Panc1 (cell line): ENCODE measurements around the gene MAGI1. TPM values are rescaled to one million over a fixed set of nuclear protein-coding genes. Genes with fewer than 3 reads are reported as not detected.

Experiments used
- ATAC-seq: fragments of 200-7000 bp; cut with Tn5 transposase; 2 replicates; pipeline ENCODE4 v1.9.1; 2020; ENCODE audit warnings: mild to moderate bottlenecking, moderate library complexity
- BruUV-seq: library from RNA; stranded (reverse); fragments of 400-500 nt; replicated peaks from 2 replicates; lab custom pipeline; 2021; lab: Mats Ljungman, UMichigan
- CTCF ChIA-PET: fragments of 300-600 bp; sonication (Branson Sonifier 250); formaldehyde crosslinking; loops from one replicate; lab custom pipeline; 2022; ENCODE audit warnings: antibody characterized with exemption; lab: Charles Lee
- POLR2A ChIA-PET: fragments of 300-600 bp; sonication (Branson Sonifier 250); formaldehyde crosslinking; loops from one replicate; lab custom pipeline; 2022; ENCODE audit warnings: antibody characterized with exemption; lab: Charles Lee
- DNase-seq: peaks from one replicate; pipeline ENCODE4 v3.0.0-alpha.2; 2010; ENCODE audit warnings: low read depth, low spot score
- H3K27ac ChIP-seq: 2 replicates; pipeline ENCODE4 v1.5.1; 2011; ENCODE audit warnings: mild to moderate bottlenecking, low read length, inconsistent platforms
- H3K27me3 ChIP-seq: fragments of 200-500 bp; sonication (Bioruptor generic); 2 replicates; pipeline ENCODE4 v1.6.0; 2014; ENCODE audit warnings: low read length, inconsistent platforms; ENCODE audit not compliant: control insufficient read depth, insufficient read depth
- H3K36me3 ChIP-seq: fragments of 200-500 bp; sonication (Bioruptor generic); 2 replicates; pipeline ENCODE4 v1.5.1; 2014; ENCODE audit warnings: inconsistent platforms, mild to moderate bottlenecking, low read length, moderate library complexity; ENCODE audit not compliant: control insufficient read depth, insufficient read depth
- H3K4me1 ChIP-seq: 2 replicates; pipeline ENCODE4 v1.5.1; 2011; ENCODE audit warnings: inconsistent platforms, mild to moderate bottlenecking, low read length, moderate library complexity; ENCODE audit not compliant: control insufficient read depth, insufficient read depth
- H3K4me3 ChIP-seq, 2 experiments: 2 replicates each; pipeline ENCODE4 v1.5.1; 2011 to 2012; ENCODE audit warnings: low read depth in 2 of 2, low read length in 2 of 2, mild to moderate bottlenecking in 2 of 2, inconsistent platforms in 1 of 2, moderate library complexity in 1 of 2
- H3K9me3 ChIP-seq: fragments of 200-500 bp; sonication (Bioruptor generic); 2 replicates; pipeline ENCODE4 v1.5.1; 2014; ENCODE audit warnings: low read depth, mild to moderate bottlenecking, inconsistent platforms, low read length, moderate library complexity; ENCODE audit not compliant: control insufficient read depth, insufficient read depth
- CTCF ChIP-seq: fragments of 450-650 bp; IDR thresholded peaks from 2 replicates; pipeline ENCODE4 v1.5.1; 2017; ENCODE audit warnings: mild to moderate bottlenecking
- POLR2AphosphoS5 ChIP-seq: IDR thresholded peaks from 2 replicates; pipeline ENCODE4 v1.6.1; 2012; ENCODE audit warnings: mild to moderate bottlenecking, low read depth, low read length, moderate library complexity
- REST ChIP-seq, 2 experiments: IDR thresholded peaks; 2 replicates each; pipeline ENCODE4 v1.6.1; 2011 to 2012; ENCODE audit warnings: low read depth in 2 of 2, control low read depth in 1 of 2, low read length in 1 of 2, mild to moderate bottlenecking in 1 of 2, moderate library complexity in 1 of 2; ENCODE audit not compliant: insufficient read depth in 1 of 2
- SIN3A ChIP-seq: IDR thresholded peaks from 2 replicates; pipeline ENCODE4 v1.6.1; 2012; ENCODE audit warnings: low read depth, mild to moderate bottlenecking, low read length, moderate library complexity, borderline replicate concordance; ENCODE audit not compliant: insufficient read depth
- TCF7L2 ChIP-seq: IDR thresholded peaks from 2 replicates; pipeline ENCODE4 v1.6.1; 2011; ENCODE audit warnings: mild to moderate bottlenecking, low read depth, low read length, inconsistent platforms
- in situ Hi-C: cut with HindIII; loops from 2 replicates; pipeline ENCODE4 v1.10.0; 2016; ENCODE audit warnings: low sequenced_read_pairs, low pct_unique_long_range_greater_than_20kb
- intact Hi-C: fragments of 100-400 bp; cut with micrococcal nuclease; formaldehyde crosslinking; loops from one replicate; pipeline ENCODE4 v1.10.0; 2022; ENCODE audit not compliant: unreplicated experiment
- total RNA-seq: library from RNA; stranded (reverse); gene quantifications from one replicate; pipeline ENCODE4 v1.2.1, GENCODE V29; 2021; ENCODE audit not compliant: unreplicated experiment

MAGI1 gene
- total RNA-seq, 1 experiment from 2014 or later = 9.5 TPM

DNA sequence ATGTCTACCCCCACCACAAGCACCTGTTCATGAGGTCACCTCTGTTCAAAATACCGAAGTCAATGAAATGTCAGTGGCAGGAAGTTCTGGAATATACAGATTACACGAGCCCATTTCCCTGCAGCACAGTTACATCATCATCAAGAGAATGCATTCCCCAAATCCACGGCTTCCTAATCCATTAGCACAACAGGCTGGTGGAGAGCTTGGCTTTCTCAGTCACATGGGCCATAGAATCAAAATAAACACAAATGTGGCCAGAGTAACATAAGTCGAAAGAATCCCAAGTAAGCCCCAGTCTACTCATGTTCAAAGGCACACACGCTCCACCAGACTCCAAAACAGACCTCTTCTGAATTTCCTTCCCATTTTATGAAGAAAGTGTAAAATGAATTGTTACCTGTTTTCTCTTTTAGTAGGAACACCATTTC, 419.3 kb downstream of the MAGI1 start:
- H3K4me3 ChIP-seq = no peak overlapping the region
- H3K27ac ChIP-seq = no peak overlapping the region
- H3K4me1 ChIP-seq = no peaks in the 10 kb centered on the region
- no peaks in the 10 kb centered on the region for H3K9me3 ChIP-seq
- no peak for ATAC-seq
- CTCF ChIA-PET = no interaction called here
- POLR2A ChIA-PET = no interaction called here
- in situ Hi-C loops (no loop called here), intact Hi-C loops (no loop called here)
- H3K36me3 ChIP-seq = no peaks in the 10 kb centered on the region
- H3K27me3 ChIP-seq = no peaks in the 10 kb centered on the region
- TF ChIP-seq TCF7L2 (no peak), POLR2AphosphoS5 (no peak), SIN3A (no peak), CTCF (no peak), REST (IDR thresholded peaks at IDR 0.05; ENCODE audit: insufficient read depth in 1 of 2, low read depth in 2 of 2, low read length in 1 of 2) (no peak)
- no peak for DNase-seq
- no TSS peak for BruUV-seq

DNA sequence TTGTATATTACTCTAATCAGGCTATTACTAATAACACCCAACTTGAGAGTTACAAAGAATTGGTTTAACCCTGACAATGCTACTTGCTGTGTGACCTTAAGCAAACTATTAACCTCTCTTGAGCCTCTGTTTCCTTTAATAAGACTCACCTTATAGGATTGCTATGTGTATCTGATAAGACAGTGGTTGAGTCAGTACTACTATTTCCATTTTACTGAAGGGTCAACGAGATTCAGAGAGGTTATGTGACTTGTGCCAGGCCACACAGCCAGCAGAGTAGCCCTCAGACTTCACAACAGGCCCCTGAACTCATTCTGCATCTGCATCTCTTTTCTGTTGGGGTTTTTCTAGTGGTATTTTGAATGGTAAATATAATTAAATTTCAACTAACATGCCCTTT, 420.1 kb downstream of the MAGI1 start:
- no peaks in the 10 kb centered on the region for H3K27me3 ChIP-seq
- in situ Hi-C loops (no loop called here), intact Hi-C loops (no loop called here)
- CTCF ChIA-PET = no interaction called here
- DNase-seq = no peak
- BruUV-seq = no TSS peak
- ATAC-seq = no peak
- no peak overlapping the region for H3K4me3 ChIP-seq
- H3K27ac ChIP-seq = no peak overlapping the region
- H3K4me1 ChIP-seq = no peaks in the 10 kb centered on the region
- POLR2A ChIA-PET = no interaction called here
- H3K9me3 ChIP-seq = no peaks in the 10 kb centered on the region
- no peaks in the 10 kb centered on the region for H3K36me3 ChIP-seq
- no peak for TF ChIP-seq SIN3A
- TF ChIP-seq TCF7L2 = no peak
- no peak for TF ChIP-seq POLR2AphosphoS5
- TF ChIP-seq CTCF = no peak
- TF ChIP-seq REST (IDR thresholded peaks at IDR 0.05; ENCODE audit: insufficient read depth in 1 of 2, low read depth in 2 of 2, low read length in 1 of 2) = no peak
